GM18868 (cell line): Measurements from ENCODE around the gene ZMAT5.
A peak's percentile ranks its signal among the peaks of the same experiment; 100 is the strongest.
"Not testable (repeated sequence)": the region's sequence is repeated elsewhere in the genome, so short reads cannot be mapped to it uniquely, and the experiment has no call there.

Experiments
- ATAC-seq: cut with Tn5 transposase; IDR thresholded peaks from one replicate; pipeline ENCODE4 v1.9.1; 2021; ENCODE audit warnings: mild to moderate bottlenecking, moderate library complexity; ENCODE audit not compliant: unreplicated experiment

ZMAT5 gene

DNA sequence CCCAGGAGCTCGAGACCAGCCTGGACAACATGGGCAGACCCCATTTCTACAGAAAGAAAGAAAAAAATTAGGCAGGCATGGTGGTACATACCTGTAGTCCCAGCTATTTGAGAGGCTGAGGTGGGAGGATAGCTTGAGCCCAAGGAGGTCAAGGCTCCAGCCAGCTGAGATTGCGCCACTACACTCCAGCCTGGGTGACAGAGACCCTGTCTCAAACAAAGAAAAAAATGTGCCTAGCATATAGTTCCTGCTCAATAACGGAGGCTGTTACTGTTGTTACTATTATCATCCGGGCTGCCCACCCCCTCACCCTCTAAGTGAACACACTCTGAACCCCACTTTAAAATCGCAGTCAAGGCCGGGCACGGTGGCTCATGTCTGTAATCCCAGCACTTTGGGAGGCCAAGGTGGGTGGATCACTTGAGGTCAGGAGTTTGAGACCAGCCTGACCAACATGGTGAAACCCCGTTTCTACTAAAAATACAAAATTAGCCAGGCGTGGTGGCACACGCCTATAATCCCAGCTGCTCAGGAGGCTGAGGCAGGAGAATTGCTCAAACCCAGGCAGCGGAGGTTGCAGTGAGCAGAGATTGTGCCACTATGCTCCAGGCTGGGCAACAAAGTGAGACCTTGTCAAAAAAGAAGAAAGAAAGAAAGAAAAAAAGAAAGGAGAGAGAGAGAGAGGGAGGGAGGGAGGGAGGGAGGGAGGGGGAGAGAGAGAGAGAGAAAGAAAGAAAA is 12.0 kb downstream of the ZMAT5 start:
- not testable (repeated sequence) for ATAC-seq

DNA sequence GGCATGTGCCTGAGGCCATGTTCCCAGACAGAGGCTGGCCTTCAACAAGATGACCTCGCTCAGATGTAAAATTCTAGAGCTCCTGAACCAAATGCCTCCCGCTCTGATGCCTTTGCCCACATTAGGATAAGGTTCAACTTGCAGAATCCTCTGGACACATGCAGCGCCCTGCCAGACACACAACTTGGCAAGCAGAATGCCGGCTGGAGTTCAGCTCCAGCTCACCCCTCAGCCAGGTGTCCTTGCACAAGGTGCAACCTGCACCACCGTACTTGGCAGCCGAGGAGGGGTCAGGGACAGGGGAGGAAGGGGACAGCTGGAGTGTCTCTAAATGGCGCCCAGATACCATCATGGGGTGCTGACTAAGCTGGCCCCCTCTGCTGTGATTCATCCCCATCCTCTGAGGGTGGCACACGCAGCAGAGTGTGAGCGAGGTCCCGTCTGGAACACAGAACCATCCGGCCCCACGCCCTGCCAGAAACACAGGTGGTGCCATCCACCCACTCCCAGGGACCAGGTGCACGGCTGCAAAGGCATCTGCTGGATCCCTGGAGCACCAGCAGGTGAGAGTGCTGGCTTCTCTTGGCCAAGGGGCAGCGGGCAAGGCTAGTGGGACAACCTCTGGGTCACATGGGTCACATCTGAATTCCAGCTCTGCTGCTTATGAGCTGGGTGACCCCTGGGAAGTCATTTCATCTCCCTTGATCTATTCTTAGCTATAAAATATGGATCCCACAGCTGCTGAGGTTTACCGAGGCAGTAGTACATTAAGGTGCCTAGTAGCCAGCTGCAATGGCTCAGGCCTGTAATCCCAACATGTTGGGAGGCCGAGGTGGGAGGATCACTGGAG is 12.8 kb downstream of the ZMAT5 start:
- no peak for ATAC-seq

DNA sequence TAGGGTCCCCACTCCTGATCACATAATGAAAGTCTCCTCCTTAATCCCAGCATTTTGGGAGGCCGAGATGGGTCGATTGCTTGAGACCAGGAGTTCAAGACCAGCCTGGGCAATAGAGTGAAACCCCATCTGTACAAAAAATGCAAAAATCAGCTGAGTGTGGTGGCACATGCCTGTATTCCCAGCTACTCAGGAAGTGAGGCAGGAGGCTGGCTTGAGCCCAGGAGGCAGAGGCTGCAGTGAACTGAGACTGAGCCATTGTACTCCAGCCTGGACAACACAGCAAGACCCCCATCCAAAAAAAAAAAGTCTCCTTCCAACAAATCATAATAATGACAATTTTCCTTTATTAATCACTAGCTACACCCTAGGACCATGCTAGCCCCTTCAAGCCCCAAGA is 15.1 kb downstream of the ZMAT5 start:
- ATAC-seq: no peak

DNA sequence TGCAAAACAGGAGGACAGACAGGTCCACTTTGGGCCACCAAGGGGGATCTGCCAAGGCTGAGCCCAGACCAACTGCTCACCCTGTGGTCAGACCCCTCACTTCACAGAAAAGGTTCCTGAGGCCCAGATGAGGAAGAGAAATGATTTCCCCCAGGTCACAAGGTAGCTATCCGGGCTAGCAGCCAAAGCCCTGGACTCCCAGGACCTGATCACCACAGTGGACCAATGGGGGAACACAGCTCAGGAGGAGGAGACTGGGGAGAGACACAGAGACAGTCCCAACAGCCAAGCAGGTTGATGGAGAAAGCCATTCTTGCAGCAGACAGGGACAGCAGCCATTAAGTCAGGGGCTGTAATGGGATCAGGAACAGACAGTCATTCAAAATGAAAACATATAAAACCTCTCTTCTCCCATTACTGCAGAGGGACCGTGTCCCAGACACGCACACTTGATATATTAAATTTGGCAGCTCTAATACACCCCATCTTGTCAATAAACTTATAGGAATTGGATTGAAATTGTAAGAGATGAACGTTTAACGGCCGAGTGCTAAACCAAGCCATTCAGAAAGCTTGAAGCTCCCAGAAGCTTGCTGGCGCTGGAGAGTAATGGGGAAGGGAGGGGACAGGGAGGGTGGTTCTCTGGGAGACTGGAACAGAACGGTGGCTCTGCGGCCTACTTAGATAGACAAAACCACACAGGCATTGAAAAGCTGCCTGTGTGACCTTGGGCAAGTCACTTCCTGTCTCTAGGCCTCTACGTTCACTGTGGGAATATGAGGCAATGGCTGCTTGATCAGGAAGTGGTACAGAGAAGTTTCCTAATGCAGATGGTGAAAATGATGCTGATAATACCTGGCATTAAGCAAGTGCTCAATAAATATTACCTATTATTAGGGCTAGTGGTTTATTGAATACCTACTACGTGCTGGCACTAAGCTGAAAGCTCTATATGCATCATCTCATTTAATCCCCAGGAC is 16.0 kb downstream of the ZMAT5 start:
- no peak for ATAC-seq

DNA sequence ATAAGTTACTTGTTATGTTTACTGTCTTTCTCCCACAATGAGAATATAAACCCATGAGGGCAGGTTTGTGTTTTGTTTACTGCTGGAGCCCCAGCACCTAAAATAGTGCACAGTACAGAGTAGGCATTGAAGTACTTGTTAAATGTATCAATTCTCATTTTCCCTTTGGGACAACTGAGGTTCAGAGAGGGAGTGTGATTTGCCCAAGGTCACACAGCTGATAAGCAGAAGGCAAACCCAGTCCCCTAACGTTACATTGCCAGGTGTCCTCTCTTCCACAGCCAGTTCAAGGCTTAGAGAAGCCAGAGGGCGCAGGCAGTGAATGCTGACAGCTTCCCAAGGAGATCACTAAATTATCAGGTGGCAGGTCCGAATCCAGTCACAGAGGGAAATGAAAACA is 16.8 kb downstream of the ZMAT5 start:
- no peak for ATAC-seq

- no peak for ATAC-seq
Observed at GRCh38 chr22:29748248-29748893, 18.4 kb downstream of the ZMAT5 start.

GRCh38 chr22:29747832-29748231 is 19.0 kb downstream of the ZMAT5 start:
- ATAC-seq: no peak

- no peak for ATAC-seq
Observed at GRCh38 chr22:29744902-29745301, 21.9 kb downstream of the ZMAT5 start.

GRCh38 chr22:29742326-29742725 is 24.5 kb downstream of the ZMAT5 start:
- ATAC-seq: no peak

GRCh38 chr22:29741926-29742325 is 24.9 kb downstream of the ZMAT5 start:
- no peak for ATAC-seq

- ATAC-seq: no peak
Observed at GRCh38 chr22:29740216-29740615, 26.6 kb downstream of the ZMAT5 start.

DNA sequence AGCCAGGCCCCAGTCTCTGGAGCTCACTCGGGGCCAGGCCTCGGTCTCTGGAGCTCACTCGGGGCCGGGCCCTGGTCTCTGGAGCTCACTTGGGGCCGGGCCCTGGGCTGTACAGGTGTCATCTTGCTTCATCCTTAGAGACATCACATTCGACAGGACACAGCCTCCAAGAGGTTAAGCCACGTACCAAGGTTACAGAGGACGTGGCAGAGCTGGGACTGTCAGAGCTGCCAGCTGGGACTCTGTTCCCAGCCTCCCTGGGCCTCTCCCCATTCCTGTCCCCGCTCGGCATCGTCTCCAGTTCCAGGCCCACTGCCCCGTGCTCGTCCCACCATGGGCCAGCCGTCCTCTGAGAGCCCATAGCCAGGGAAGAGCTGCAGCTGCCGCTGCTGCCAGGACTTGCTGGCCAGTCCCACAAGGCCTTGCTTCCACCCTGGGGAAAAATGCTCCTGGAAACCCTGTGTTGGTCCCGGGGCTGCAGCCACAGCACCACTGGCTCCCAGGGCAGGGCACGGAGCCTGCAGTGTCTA is 27.4 kb downstream of the ZMAT5 start:
- no peak for ATAC-seq

- no peak for ATAC-seq
Observed at GRCh38 chr22:29738118-29738815, 28.5 kb downstream of the ZMAT5 start.

GRCh38 chr22:29737251-29738117 is 29.3 kb downstream of the ZMAT5 start:
- no peak for ATAC-seq

DNA sequence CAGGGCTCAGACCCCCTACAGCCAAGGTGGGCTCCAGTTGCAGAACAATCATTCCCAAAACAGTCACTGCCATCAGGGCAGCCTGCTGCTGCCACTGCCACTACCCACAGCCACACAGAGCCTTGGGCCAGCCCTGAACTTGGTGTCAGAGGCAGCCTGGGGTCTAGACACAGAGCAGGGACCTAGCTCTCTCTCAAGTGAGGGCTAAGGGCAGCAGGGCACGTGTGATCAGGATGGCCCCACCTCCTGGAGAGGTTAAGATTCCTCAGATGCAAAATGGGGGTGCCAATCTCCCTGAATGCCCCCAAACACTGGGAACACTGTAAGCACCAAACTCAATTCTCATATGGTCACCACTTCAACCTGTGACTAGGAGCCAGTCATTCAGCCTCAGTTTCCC is 31.4 kb downstream of the ZMAT5 start:
- no peak for ATAC-seq

GRCh38 chr22:29734838-29735237 is 32.0 kb downstream of the ZMAT5 start:
- ATAC-seq: no peak

DNA sequence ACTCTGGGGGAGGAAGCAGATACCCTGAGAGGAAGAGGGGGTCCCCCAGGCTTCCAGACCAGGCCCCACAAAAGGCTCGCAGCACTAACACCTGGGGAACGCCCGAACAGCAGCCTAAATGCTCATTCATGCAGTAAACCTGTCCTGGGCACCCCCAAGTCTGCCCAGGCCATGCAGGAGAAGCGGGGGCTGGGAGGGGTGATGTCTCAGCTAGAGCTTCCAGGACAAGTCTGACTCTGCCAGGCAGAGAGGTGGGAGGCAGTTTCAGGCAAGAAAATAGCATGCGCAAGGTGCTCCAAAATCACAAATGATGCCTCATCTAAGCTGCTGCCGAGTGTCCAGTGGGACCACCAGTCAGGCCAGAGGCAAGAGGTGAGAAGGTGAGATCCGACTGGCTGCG is 32.4 kb downstream of the ZMAT5 start:
- ATAC-seq: no peak

DNA sequence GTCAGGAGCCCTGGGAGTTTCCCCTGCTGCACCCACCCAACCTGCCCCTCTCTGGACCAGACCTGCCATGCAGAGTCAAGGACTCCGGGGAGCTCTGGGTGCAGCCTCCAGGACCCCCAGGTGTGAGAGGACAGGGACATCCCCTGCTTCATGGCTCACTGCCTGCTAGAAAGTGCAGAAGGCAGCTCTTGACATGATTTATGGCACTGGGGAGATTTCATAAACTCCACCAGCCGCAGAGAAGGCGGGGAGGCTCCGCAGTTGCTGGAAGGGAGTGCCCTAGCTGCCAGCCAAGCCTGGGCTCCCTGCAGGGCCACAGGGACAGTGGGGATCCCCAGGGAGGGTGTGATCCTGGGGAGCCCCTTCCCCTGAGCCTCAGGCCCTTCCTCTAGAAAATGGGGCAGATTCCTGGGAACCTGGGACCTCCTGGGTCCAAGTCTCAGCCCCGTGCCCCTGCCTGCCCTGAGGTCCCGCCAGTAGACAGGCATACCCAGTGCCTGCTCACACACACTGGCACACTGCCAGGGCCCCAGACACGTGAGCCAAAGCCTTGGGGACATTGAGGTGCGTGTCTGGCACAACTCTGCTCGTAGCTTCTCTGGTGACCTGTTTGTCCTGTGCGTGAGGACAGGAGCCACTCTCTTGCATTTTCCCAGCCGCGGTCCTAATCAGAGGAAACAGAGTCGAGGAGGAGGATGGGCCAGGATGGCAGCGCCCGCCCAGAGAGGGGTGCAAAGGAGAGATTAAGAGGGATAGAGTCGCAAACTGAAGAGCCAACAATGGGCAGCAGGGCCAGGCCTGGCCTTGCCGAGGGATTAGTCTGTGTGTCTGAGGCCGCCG is 33.2 kb downstream of the ZMAT5 start:
- ATAC-seq: peak; percentile 59
